ENCODE results near the gene THRAP3.
A peak's percentile ranks its signal among the peaks of the same experiment; 100 is the strongest.

THRAP3 gene

GRCh38 chr1:36349241-36349671, 125.0 kb downstream of the THRAP3 start:
- DNase-seq (ENCODE audit: insufficient read length, low spot score) (no peak), FAIRE-seq (no peak)
- no peak for TF ChIP-seq POLR2A (IDR thresholded peaks at IDR 0.05; ENCODE audit: low read depth, low read length)

DNA sequence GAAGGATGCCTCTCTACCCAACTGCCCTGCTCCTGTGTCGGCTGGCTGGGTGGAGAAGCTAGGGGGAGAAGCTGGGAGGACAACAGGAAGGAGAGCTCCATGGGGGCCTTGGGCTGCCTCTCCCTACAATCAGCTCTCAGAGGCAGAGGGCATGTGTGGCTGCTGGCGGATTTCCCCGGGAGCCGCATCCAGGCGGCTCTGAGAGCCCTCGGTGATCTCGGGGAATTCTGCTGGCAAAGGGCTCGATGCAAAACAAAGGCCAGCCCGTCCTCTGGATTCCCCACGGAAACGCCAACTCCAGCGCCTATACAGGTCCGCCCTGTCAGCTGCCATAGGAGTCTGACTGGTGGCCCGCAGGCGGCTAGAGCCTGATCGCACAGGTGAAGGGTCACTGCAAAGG, 125.6 kb downstream of the THRAP3 start:
- DNase-seq (ENCODE audit: insufficient read length, low spot score) (no peak), FAIRE-seq (no peak)
- no peak for TF ChIP-seq POLR2A (IDR thresholded peaks at IDR 0.05; ENCODE audit: low read depth, low read length)

GRCh38 chr1:36350659-36351226, 126.5 kb downstream of the THRAP3 start:
- DNase-seq (ENCODE audit: insufficient read length, low spot score) (peak; percentile 84), FAIRE-seq (no peak)
- no peak for TF ChIP-seq POLR2A (IDR thresholded peaks at IDR 0.05; ENCODE audit: low read depth, low read length)

DNA sequence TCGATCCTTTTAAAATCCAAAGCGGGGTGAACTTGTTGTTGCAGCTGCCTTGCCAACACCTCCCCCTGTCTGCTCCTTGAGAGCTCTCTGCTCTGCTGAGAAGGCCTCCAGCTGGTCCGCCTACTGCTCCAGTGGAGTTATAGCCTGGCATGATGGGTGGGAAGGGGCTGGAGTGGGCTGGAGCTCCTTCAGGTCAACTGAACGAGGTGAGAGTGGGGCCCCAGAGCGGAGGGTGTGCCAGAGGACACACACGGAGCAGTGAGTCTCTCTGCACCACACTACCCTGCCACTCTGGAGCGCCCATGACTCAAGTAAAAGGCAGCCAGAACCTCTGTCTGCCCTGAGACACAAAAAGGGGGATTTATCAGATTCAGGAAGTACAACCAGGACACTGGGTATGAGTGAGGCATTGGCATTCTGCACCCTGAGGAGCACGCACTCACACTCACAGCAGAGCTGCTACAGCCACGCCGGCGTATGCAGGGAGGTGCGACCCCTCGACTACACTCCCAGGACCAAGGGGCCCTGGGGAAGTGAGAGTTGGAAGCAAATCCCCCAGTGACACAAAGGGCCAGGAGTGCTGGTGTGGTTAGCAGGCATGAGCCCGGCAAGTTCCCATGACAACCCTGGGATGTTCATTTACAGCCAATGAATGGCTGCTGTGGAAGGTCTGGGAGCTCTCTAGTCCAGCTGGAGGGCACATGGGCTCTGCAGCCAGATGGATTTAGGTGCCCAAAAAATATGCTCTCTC, 127.2 kb downstream of the THRAP3 start:
- DNase-seq (ENCODE audit: insufficient read length, low spot score) (peak; percentile 75), FAIRE-seq (no peak)
- peak; percentile 38; the same call in 1 of the 2 replicates for TF ChIP-seq POLR2A (IDR thresholded peaks at IDR 0.05; ENCODE audit: low read depth, low read length)

GRCh38 chr1:36352125-36352909, 128.1 kb downstream of the THRAP3 start:
- FAIRE-seq (no peak), DNase-seq (ENCODE audit: insufficient read length, low spot score) (no peak)

DNA sequence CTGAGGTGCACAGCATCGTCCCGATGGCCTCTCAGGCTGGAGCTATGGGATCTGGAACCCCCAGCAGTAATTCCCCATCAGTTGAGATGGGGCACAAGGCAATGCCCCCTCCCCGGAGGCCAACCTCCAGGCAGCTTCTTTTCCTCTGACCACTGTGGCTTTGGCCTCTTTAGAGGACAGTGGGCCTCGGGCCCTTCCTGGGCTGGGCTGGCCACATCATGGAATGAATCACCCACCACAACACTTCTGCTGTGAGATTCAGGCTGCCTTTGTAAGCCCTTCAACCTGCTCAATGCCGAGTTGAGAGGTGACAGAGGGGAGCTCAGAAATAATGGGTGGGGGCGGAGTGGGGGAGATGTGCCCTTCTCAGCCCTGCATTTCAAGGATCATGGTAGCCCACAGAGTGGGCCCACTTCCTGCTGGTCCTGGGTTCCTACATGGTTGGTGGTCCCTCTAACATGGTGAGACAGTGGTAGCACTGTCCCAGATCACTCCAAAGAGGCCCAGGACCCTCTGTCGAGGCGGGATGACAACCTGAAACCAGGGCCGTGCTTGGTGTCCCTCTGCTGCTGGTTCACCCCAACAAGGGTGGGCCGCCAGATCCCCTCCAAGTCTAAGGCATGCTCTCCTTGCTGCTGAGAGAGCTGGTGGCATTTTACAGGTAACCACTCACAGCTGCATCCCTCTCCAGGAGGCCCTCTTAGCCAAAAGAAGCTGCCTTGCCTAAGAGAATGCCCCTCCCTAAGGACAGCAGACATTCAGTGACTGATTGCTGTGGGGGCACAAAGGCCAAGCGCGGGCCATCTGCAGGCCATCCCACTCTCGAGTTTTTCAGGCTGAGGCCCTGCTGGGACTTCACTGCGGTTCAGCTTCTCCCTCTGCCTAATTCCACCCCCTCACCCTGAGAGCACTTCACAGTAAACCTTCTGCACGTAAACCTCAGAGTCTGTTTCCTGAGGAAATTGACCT, 129.0 kb downstream of the THRAP3 start:
- TF ChIP-seq POLR2A (IDR thresholded peaks at IDR 0.05; ENCODE audit: low read depth, low read length), result no peak
- DNase-seq (ENCODE audit: insufficient read length, low spot score) (peak; percentile 72), FAIRE-seq (no peak)

More at GRCh38 chr1:36352125-36352909, 128.1 kb downstream of the THRAP3 start:
- TF ChIP-seq POLR2A (IDR thresholded peaks at IDR 0.05; ENCODE audit: low read depth, low read length), result no peak

- FAIRE-seq, result no peak
- TF ChIP-seq POLR2A (IDR thresholded peaks at IDR 0.05; ENCODE audit: low read depth, low read length), result no peak
Observed at GRCh38 chr1:36354486-36354885, 130.2 kb downstream of the THRAP3 start.

More at GRCh38 chr1:36354486-36354885, 130.2 kb downstream of the THRAP3 start:
- DNase-seq (ENCODE audit: insufficient read length, low spot score), result no peak
